SK-N-SH (cell line): Measurements from ENCODE around the gene FBXL2.

Experiments used
- FOXJ3 ChIP-seq: sonication (generic); formaldehyde crosslinking; IDR thresholded peaks from 2 replicates; pipeline ENCODE4 v1.5.1; 2020; ENCODE audit warnings: mild to moderate bottlenecking, missing genetic modification reagents
- SMC3 ChIP-seq: IDR thresholded peaks from 2 replicates; pipeline ENCODE4 v1.6.1; 2012; ENCODE audit warnings: low read depth, low read length, improper control_type of control experiment

DNA sequence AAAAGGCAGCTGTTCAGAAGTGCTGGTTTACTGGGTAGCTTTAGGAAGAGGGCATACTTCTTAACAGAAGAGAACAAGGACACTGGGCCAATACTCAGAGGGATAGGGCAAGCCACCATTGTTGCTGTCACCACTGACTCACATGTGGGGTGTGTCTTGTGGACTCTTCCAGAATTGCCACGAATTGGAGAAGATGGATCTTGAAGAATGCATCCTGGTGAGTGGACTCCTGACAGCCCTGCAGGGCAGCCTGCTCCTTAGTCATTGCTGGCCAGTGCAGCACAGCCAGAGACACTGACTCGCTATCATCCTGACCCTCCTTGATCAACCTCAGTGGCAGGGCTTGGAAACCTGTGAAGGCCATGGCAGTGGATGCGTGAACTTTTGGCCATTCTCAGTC, 100.7 kb downstream of the FBXL2 start:
- no peak for TF ChIP-seq SMC3
- TF ChIP-seq FOXJ3: no peak
